Endodermal cell (in vitro differentiated cells): ENCODE measurements around the gene MACC1. TPM values are rescaled to one million over a fixed set of nuclear protein-coding genes. Genes with fewer than 3 reads are reported as not detected.
A peak's percentile ranks its signal among the peaks of the same experiment; 100 is the strongest.

Experiments used
- DNase-seq: peaks from one replicate; pipeline ENCODE4 v3.0.0-alpha.2; 2017
- H3K27ac ChIP-seq: 2 replicates; pipeline ENCODE4 v1.5.1; 2013; ENCODE audit warnings: mild to moderate bottlenecking, low read depth, low read length, moderate library complexity
- H3K27me3 ChIP-seq: 2 replicates; pipeline ENCODE4 v1.6.1; 2013; ENCODE audit warnings: mild to moderate bottlenecking, low read length, moderate library complexity; ENCODE audit not compliant: insufficient read depth, control insufficient read depth, poor library complexity, severe bottlenecking
- H3K36me3 ChIP-seq: 2 replicates; pipeline ENCODE4 v1.7.0; 2013; ENCODE audit warnings: mild to moderate bottlenecking, low read length, moderate library complexity; ENCODE audit not compliant: control insufficient read depth, insufficient read depth
- H3K4me1 ChIP-seq: one replicate; pipeline ENCODE4 v1.7.0; 2013; ENCODE audit warnings: low read length; ENCODE audit not compliant: control insufficient read depth, insufficient read depth
- H3K4me3 ChIP-seq: 2 replicates; pipeline ENCODE4 v1.5.1; 2013; ENCODE audit warnings: mild to moderate bottlenecking, low read length, moderate library complexity
- H3K9ac ChIP-seq: 2 replicates; pipeline ENCODE4 v1.6.1; 2013; ENCODE audit warnings: mild to moderate bottlenecking, low read length, moderate library complexity; ENCODE audit not compliant: poor library complexity, severe bottlenecking; ENCODE audit errors: extremely low read depth
- H3K9me3 ChIP-seq: 2 replicates; pipeline ENCODE4 v1.6.1; 2013; ENCODE audit warnings: mild to moderate bottlenecking, low read length, moderate library complexity; ENCODE audit not compliant: control insufficient read depth
- H3K27ac Mint-ChIP-seq: 2 replicates; pipeline ENCODE4 v1.8.0; 2020; ENCODE audit warnings: mixed read lengths
- H3K27me3 Mint-ChIP-seq: 2 replicates; pipeline ENCODE4 v1.8.0; 2021; ENCODE audit warnings: mild to moderate bottlenecking, mixed read lengths; ENCODE audit not compliant: insufficient read depth
- H3K36me3 Mint-ChIP-seq: 2 replicates; pipeline ENCODE4 v1.8.0; 2020; ENCODE audit warnings: low read depth, mixed read lengths
- H3K4me1 Mint-ChIP-seq: 2 replicates; pipeline ENCODE4 v1.8.0; 2020; ENCODE audit warnings: mixed read lengths
- H3K4me3 Mint-ChIP-seq: 2 replicates; pipeline ENCODE4 v1.8.0; 2020; ENCODE audit warnings: mild to moderate bottlenecking, moderate library complexity, mixed read lengths
- H3K9me3 Mint-ChIP-seq: 2 replicates; pipeline ENCODE4 v1.8.0; 2020; ENCODE audit warnings: mild to moderate bottlenecking, mixed read lengths
- CTCF ChIP-seq: fragments of 200-600 bp; sonication (generic); conservative IDR thresholded peaks from 2 replicates; pipeline ENCODE4 v1.5.0; 2021; ENCODE audit warnings: antibody characterized with exemption, mild to moderate bottlenecking
- WGBS, 2 experiments: methylation state at CpG; one replicate each; pipeline versions ENCODE4 v1.1.5 to v1.1.7; 2013; ENCODE audit warnings: missing lambda C conversion rate in 2 of 2, mixed read lengths in 1 of 2; ENCODE audit not compliant: insufficient coverage in 1 of 2, insufficient read length in 1 of 2; 5-methylcytosine and 5-hydroxymethylcytosine counted together
- total RNA-seq, 2 donors: library from RNA; stranded (reverse); fragmentation: NEBNext Ultra II Directional in 1 of 2; extraction: Animal tissue kit (Norgen Biotek cat#: 25700) in 1 of 2; gene quantifications; 2 replicates in 1 of 2; 3 replicates in 1 of 2; pipeline ENCODE4 v1.2.1, GENCODE V29; 2021

The MACC1 gene
- total RNA-seq, 2 donors from 2014 or later, result 1.4 to 2.0 TPM

DNA sequence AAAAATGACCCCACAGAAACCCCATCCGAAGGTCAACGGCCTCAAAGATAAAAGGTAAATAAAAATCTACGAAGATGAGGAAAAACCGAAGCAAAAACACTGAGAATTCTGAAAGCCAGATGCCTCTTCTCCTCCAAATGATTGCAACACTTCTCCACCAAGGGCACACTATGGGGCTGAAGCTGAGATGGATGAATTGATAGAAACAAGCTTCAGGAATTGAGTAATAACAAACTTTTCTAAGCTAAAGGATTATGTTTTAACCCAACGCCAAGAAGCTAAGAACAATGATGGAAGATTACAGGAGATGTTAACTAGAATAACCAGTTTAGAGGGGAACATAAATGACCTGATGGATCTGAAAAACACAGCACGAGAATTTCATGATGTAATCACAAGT is 127.8 kb downstream of the MACC1 start:
- Histone ChIP-seq H3K27me3 (no peaks in the 10 kb centered on the region), H3K9ac (no peak overlapping the region), H3K4me3 (no peak overlapping the region), H3K9me3 (peaks cover 27% of the 10 kb centered on the region), H3K36me3 (no peaks in the 10 kb centered on the region), H3K4me1 (peaks cover 6% of the 10 kb centered on the region), H3K27ac (no peak overlapping the region)
- Mint-ChIP-seq H3K9me3 (peaks cover 24% of the 10 kb centered on the region), H3K4me3 (peak overlapping the region; percentile 5), H3K27me3 (no peaks in the 10 kb centered on the region), H3K4me1 (peaks cover 46% of the 10 kb centered on the region), H3K27ac (peak overlapping the region; percentile 40), H3K36me3 (peaks cover 21% of the 10 kb centered on the region)
- 93 to 95% methylated on average over 2 to 6 of the region's 6 CpGs for WGBS, 2 experiments
- no peak for DNase-seq
- no peak for TF ChIP-seq CTCF

- TF ChIP-seq CTCF, result no peak
- no peak overlapping the region for H3K4me3 Mint-ChIP-seq
- H3K27ac Mint-ChIP-seq, result no peak overlapping the region
- WGBS, 2 experiments, result 94% methylated on average over 4 of the region's 4 CpGs
- DNase-seq, result no peak
- H3K27me3 ChIP-seq, result no peaks in the 10 kb centered on the region
- H3K27ac ChIP-seq, result no peak overlapping the region
- no peak overlapping the region for H3K9ac ChIP-seq
- peaks cover 3% of the 10 kb centered on the region for H3K9me3 Mint-ChIP-seq
- H3K27me3 Mint-ChIP-seq, result no peaks in the 10 kb centered on the region
- H3K4me1 ChIP-seq, result peaks cover 13% of the 10 kb centered on the region
- peaks cover 8% of the 10 kb centered on the region for H3K36me3 Mint-ChIP-seq
- no peaks in the 10 kb centered on the region for H3K36me3 ChIP-seq
- H3K4me3 ChIP-seq, result peak overlapping the region; percentile 4
- peaks cover 12% of the 10 kb centered on the region for H3K9me3 ChIP-seq
- peaks cover 69% of the 10 kb centered on the region for H3K4me1 Mint-ChIP-seq
Observed at GRCh38 chr7:20085086-20085485, 132.1 kb downstream of the MACC1 start.

Other genes with a start within 250 kb of the MACC1 start
- 1 to 10 TPM; 6.5 to 7.6 TPM for gene ITGB8, start 113.5 kb upstream of the MACC1 start, total RNA-seq